ENCODE data around the gene TCTN2.

GRCh38 chr12:123645878-123646277 lies 25.0 kb upstream of the TCTN2 start:
- no peak for TF ChIP-seq CTCF (IDR thresholded peaks at IDR 0.05)
- no peak for TF ChIP-seq POLR2AphosphoS5 (IDR thresholded peaks at IDR 0.05; ENCODE audit: low read depth, low read length)
- no peak for TF ChIP-seq SIN3A (IDR thresholded peaks at IDR 0.05; ENCODE audit: borderline replicate concordance, insufficient read depth, low read depth, low read length)
- TF ChIP-seq REST (IDR thresholded peaks at IDR 0.05; ENCODE audit: insufficient read depth in 1 of 2, low read depth in 2 of 2, low read length in 1 of 2): no peak
- no peak for TF ChIP-seq TCF7L2 (IDR thresholded peaks at IDR 0.05; ENCODE audit: low read depth, low read length)
